Naive thymus-derived CD8-positive, alpha-beta T cell (primary cell): ENCODE data around the gene RIT2. TPM values are rescaled to one million over a fixed set of nuclear protein-coding genes. Genes with fewer than 3 reads are reported as not detected.

ENCODE experiments used
- ATAC-seq, 2 donors: fragments of 150-1000 bp; cut with Tn5 transposase in 1 of 2; sonication (Bioruptor Pico), chemical (Tn5 transposase) in 1 of 2; 1 replicate in 1 of 2; 2 replicates in 1 of 2; pipeline ENCODE4 v1.10.0; 2021; ENCODE audit warnings: mild to moderate bottlenecking in 2 of 2, moderate library complexity in 2 of 2
- POLR2A ChIA-PET: fragments of 350-600 bp; sonication (Branson Sonifier 250); formaldehyde crosslinking; loops from one replicate; lab custom pipeline; 2021; ENCODE audit warnings: antibody characterized with exemption; lab: Charles Lee
- DNase-seq, 10 donors: peaks; one replicate each; pipeline versions ENCODE4 v3.0.0 to v3.0.0-alpha.2; 2020 to 2022
- H3K27ac Mint-ChIP-seq, 10 donors: one replicate each; pipeline ENCODE4 v1.8.0; 2020 to 2022; ENCODE audit warnings: mild to moderate bottlenecking in 10 of 10, mixed read lengths in 10 of 10, moderate library complexity in 4 of 10, inconsistent platforms in 1 of 10
- H3K27me3 Mint-ChIP-seq, 5 donors: one replicate each; pipeline ENCODE4 v1.8.0; 2021 to 2022; ENCODE audit warnings: mixed read lengths in 5 of 5
- H3K36me3 Mint-ChIP-seq, 3 donors: one replicate each; pipeline ENCODE4 v1.8.0; 2020 to 2022; ENCODE audit warnings: mixed read lengths in 3 of 3, mild to moderate bottlenecking in 2 of 3, inconsistent platforms in 1 of 3
- H3K4me1 Mint-ChIP-seq, 4 donors: one replicate each; pipeline ENCODE4 v1.8.0; 2021 to 2022; ENCODE audit warnings: mixed read lengths in 4 of 4
- H3K4me3 Mint-ChIP-seq, 10 donors: one replicate each; pipeline ENCODE4 v1.8.0; 2020 to 2022; ENCODE audit warnings: mild to moderate bottlenecking in 10 of 10, mixed read lengths in 10 of 10, moderate library complexity in 6 of 10, inconsistent platforms in 1 of 10
- H3K9me3 Mint-ChIP-seq, 9 donors: one replicate each; pipeline ENCODE4 v1.8.0; 2020 to 2022; ENCODE audit warnings: mixed read lengths in 9 of 9, mild to moderate bottlenecking in 3 of 9, inconsistent platforms in 1 of 9, moderate library complexity in 1 of 9
- polyA plus RNA-seq, 3 donors: library from polyadenylated mRNA; unstranded; fragments of 300-500 nt; fragmentation: Illumina TruSeq; gene quantifications; one replicate each; pipeline ENCODE4 v1.2.3, GENCODE V29; 2021
- total RNA-seq, 8 experiments: library from RNA in 2 of 8; stranded (reverse) in 2 of 8; gene quantifications; one replicate each; pipeline ENCODE4 v1.2.3 and lab custom pipeline; 2021 to 2026

RIT2 gene
- total and polyA plus RNA-seq, 5 experiments from 2014 or later, result not detected

- Mint-ChIP-seq H3K9me3 (peaks cover 0 to 21% (median 6%) of the 10 kb centered on the region in 9 donors), H3K27me3 (no peaks in the 10 kb centered on the region), H3K4me3 (no peak overlapping the region), H3K27ac (no peak overlapping the region), H3K4me1 (no peaks in the 10 kb centered on the region), H3K36me3 (no peaks in the 10 kb centered on the region)
- POLR2A ChIA-PET, result no interaction called here
- no peak for ATAC-seq
- no peak for DNase-seq
Measured at GRCh38 chr18:43031169-43031568, 84.3 kb downstream of the RIT2 start.

GRCh38 chr18:43029414-43029813, 86.1 kb downstream of the RIT2 start:
- peaks cover 0 to 3% (median 0%) of the 10 kb centered on the region in 9 donors for H3K9me3 Mint-ChIP-seq
- ATAC-seq, result no peak
- DNase-seq, result no peak
- H3K27ac Mint-ChIP-seq, result no peak overlapping the region
- H3K4me1 Mint-ChIP-seq, result no peaks in the 10 kb centered on the region
- no peaks in the 10 kb centered on the region for H3K27me3 Mint-ChIP-seq
- H3K36me3 Mint-ChIP-seq, result no peaks in the 10 kb centered on the region
- POLR2A ChIA-PET, result no interaction called here
- H3K4me3 Mint-ChIP-seq, result no peak overlapping the region

- Mint-ChIP-seq H3K27ac (no peak overlapping the region), H3K4me3 (no peak overlapping the region), H3K9me3 (peaks cover 0 to 23% (median 8%) of the 10 kb centered on the region in 9 donors), H3K27me3 (no peaks in the 10 kb centered on the region), H3K36me3 (no peaks in the 10 kb centered on the region), H3K4me1 (no peaks in the 10 kb centered on the region)
- POLR2A ChIA-PET, result no interaction called here
- DNase-seq (no peak), ATAC-seq (no peak)
Measured at GRCh38 chr18:43022874-43023273, 92.6 kb downstream of the RIT2 start.

- DNase-seq (no peak), ATAC-seq (no peak)
- H3K4me1 Mint-ChIP-seq, result no peaks in the 10 kb centered on the region
- no peak overlapping the region for H3K27ac Mint-ChIP-seq
- no peaks in the 10 kb centered on the region for H3K27me3 Mint-ChIP-seq
- no peaks in the 10 kb centered on the region for H3K36me3 Mint-ChIP-seq
- peaks cover 2 to 32% (median 10%) of the 10 kb centered on the region in 9 donors for H3K9me3 Mint-ChIP-seq
- POLR2A ChIA-PET, result no interaction called here
- no peak overlapping the region for H3K4me3 Mint-ChIP-seq
Measured at GRCh38 chr18:43017622-43018021, 97.9 kb downstream of the RIT2 start.

- DNase-seq (no peak), ATAC-seq (no peak)
- Mint-ChIP-seq H3K4me3 (no peak overlapping the region), H3K36me3 (no peaks in the 10 kb centered on the region), H3K27me3 (no peaks in the 10 kb centered on the region), H3K9me3 (peaks cover 0 to 14% (median 4%) of the 10 kb centered on the region in 9 donors), H3K27ac (no peak overlapping the region), H3K4me1 (no peaks in the 10 kb centered on the region)
- POLR2A ChIA-PET, result no interaction called here
Measured at GRCh38 chr18:43013486-43013885, 102.0 kb downstream of the RIT2 start.

GRCh38 chr18:43012951-43013350, 102.5 kb downstream of the RIT2 start:
- POLR2A ChIA-PET, result no interaction called here
- Mint-ChIP-seq H3K9me3 (peaks cover 0 to 14% (median 3%) of the 10 kb centered on the region in 9 donors), H3K4me3 (no peak overlapping the region), H3K27me3 (no peaks in the 10 kb centered on the region), H3K4me1 (no peaks in the 10 kb centered on the region), H3K27ac (no peak overlapping the region), H3K36me3 (no peaks in the 10 kb centered on the region)
- ATAC-seq (no peak), DNase-seq (no peak)

- no peaks in the 10 kb centered on the region for H3K4me1 Mint-ChIP-seq
- no peak overlapping the region for H3K4me3 Mint-ChIP-seq
- H3K27ac Mint-ChIP-seq, result no peak overlapping the region
- H3K27me3 Mint-ChIP-seq, result no peaks in the 10 kb centered on the region
- DNase-seq, result no peak
- peaks cover 0 to 27% (median 3%) of the 10 kb centered on the region in 9 donors for H3K9me3 Mint-ChIP-seq
- POLR2A ChIA-PET, result no interaction called here
- H3K36me3 Mint-ChIP-seq, result no peaks in the 10 kb centered on the region
- ATAC-seq, result no peak
Measured at GRCh38 chr18:43010611-43011010, 104.9 kb downstream of the RIT2 start.

- H3K36me3 Mint-ChIP-seq, result no peaks in the 10 kb centered on the region
- POLR2A ChIA-PET, result no interaction called here
- no peak overlapping the region for H3K4me3 Mint-ChIP-seq
- ATAC-seq, result no peak
- DNase-seq, result no peak
- H3K4me1 Mint-ChIP-seq, result no peaks in the 10 kb centered on the region
- H3K9me3 Mint-ChIP-seq, result peaks cover 0 to 24% (median 3%) of the 10 kb centered on the region in 9 donors
- H3K27me3 Mint-ChIP-seq, result no peaks in the 10 kb centered on the region
- H3K27ac Mint-ChIP-seq, result no peak overlapping the region
Measured at GRCh38 chr18:43009674-43010073, 105.8 kb downstream of the RIT2 start.

GRCh38 chr18:43007365-43007764, 108.1 kb downstream of the RIT2 start:
- Mint-ChIP-seq H3K36me3 (no peaks in the 10 kb centered on the region), H3K27ac (no peak overlapping the region), H3K9me3 (peaks cover 2 to 24% (median 4%) of the 10 kb centered on the region in 9 donors), H3K27me3 (no peaks in the 10 kb centered on the region), H3K4me1 (no peaks in the 10 kb centered on the region), H3K4me3 (no peak overlapping the region)
- DNase-seq (no peak), ATAC-seq (no peak)
- POLR2A ChIA-PET, result no interaction called here

- ATAC-seq (no peak), DNase-seq (no peak)
- POLR2A ChIA-PET, result no interaction called here
- peaks cover 0 to 24% (median 7%) of the 10 kb centered on the region in 9 donors for H3K9me3 Mint-ChIP-seq
- H3K36me3 Mint-ChIP-seq, result no peaks in the 10 kb centered on the region
- H3K27me3 Mint-ChIP-seq, result no peaks in the 10 kb centered on the region
- H3K4me3 Mint-ChIP-seq, result no peak overlapping the region
- no peak overlapping the region for H3K27ac Mint-ChIP-seq
- H3K4me1 Mint-ChIP-seq, result no peaks in the 10 kb centered on the region
Measured at GRCh38 chr18:43004421-43004820, 111.1 kb downstream of the RIT2 start.

GRCh38 chr18:43001821-43002220, 113.7 kb downstream of the RIT2 start:
- Mint-ChIP-seq H3K36me3 (no peaks in the 10 kb centered on the region), H3K4me1 (no peaks in the 10 kb centered on the region), H3K4me3 (no peak overlapping the region), H3K9me3 (peaks cover 0 to 19% (median 9%) of the 10 kb centered on the region in 9 donors), H3K27me3 (no peaks in the 10 kb centered on the region), H3K27ac (no peak overlapping the region)
- no peak for ATAC-seq
- POLR2A ChIA-PET, result no interaction called here
- DNase-seq, result no peak

GRCh38 chr18:42996824-42997223, 118.7 kb downstream of the RIT2 start:
- POLR2A ChIA-PET, result no interaction called here

GRCh38 chr18:42980426-42980825, 135.1 kb downstream of the RIT2 start:
- H3K27me3 Mint-ChIP-seq, result no peaks in the 10 kb centered on the region
- POLR2A ChIA-PET, result no interaction called here
- no peaks in the 10 kb centered on the region for H3K36me3 Mint-ChIP-seq
- ATAC-seq (no peak), DNase-seq (no peak)
- H3K4me3 Mint-ChIP-seq, result no peak overlapping the region
- no peak overlapping the region for H3K27ac Mint-ChIP-seq
- H3K9me3 Mint-ChIP-seq, result peaks cover 0 to 18% (median 6%) of the 10 kb centered on the region in 9 donors
- no peaks in the 10 kb centered on the region for H3K4me1 Mint-ChIP-seq

More at GRCh38 chr18:42996824-42997223, 118.7 kb downstream of the RIT2 start:
- Mint-ChIP-seq H3K36me3 (no peaks in the 10 kb centered on the region), H3K4me1 (no peaks in the 10 kb centered on the region), H3K4me3 (no peak overlapping the region), H3K27ac (no peak overlapping the region), H3K27me3 (no peaks in the 10 kb centered on the region), H3K9me3 (peaks cover 0 to 16% (median 6%) of the 10 kb centered on the region in 9 donors)
- no peak for ATAC-seq
- no peak for DNase-seq

- peaks cover 0 to 1% (median 0%) of the 10 kb centered on the region in 5 donors for H3K27me3 Mint-ChIP-seq
- DNase-seq (no peak), ATAC-seq (no peak)
- H3K9me3 Mint-ChIP-seq, result peaks cover 0 to 21% (median 7%) of the 10 kb centered on the region in 9 donors
- H3K36me3 Mint-ChIP-seq, result no peaks in the 10 kb centered on the region
- POLR2A ChIA-PET, result no interaction called here
- H3K4me1 Mint-ChIP-seq, result no peaks in the 10 kb centered on the region
- no peak overlapping the region for H3K4me3 Mint-ChIP-seq
- H3K27ac Mint-ChIP-seq, result no peak overlapping the region
Measured at GRCh38 chr18:42977982-42978637, 137.4 kb downstream of the RIT2 start.
